Measurements from ENCODE around the gene TMEM225. TPM values are rescaled to one million over a fixed set of nuclear protein-coding genes. Genes with fewer than 3 reads are reported as not detected.

TMEM225 gene
- total RNA-seq (2022) (not detected in 2 replicates), Bru-seq, nascent RNA (not detected), BruChase-seq, experiment 1, labeled RNA remaining after a 6-hour chase (not detected), BruChase-seq, experiment 2, labeled RNA remaining after a 2-hour chase (not detected)
- long read RNA-seq, result 0 reads

- no TSS peak for BruUV-seq (replicated peaks)
- intact Hi-C loops (cut with micrococcal nuclease; ENCODE audit: unreplicated experiment), result no loop called here
- DNase-seq, result no peak
- Mint-ChIP-seq H3K36me3 (ENCODE audit: insufficient read depth, unreplicated experiment) (no peaks in the 10 kb centered on the region), H3K4me3 (ENCODE audit: low read depth, unreplicated experiment) (no peak within 1 kb of the TSS), H3K27me3 (ENCODE audit: unreplicated experiment) (no peaks in the 10 kb centered on the region), H3K9me3 (ENCODE audit: low read depth, unreplicated experiment) (peaks cover 12% of the 10 kb centered on the region), H3K27ac (ENCODE audit: unreplicated experiment) (no peak within 1 kb of the TSS), H3K4me1 (ENCODE audit: low read depth, unreplicated experiment) (no peaks in the 10 kb centered on the region)
- TF ChIP-seq CTCF (IDR thresholded peaks at IDR 0.05; ENCODE audit: unreplicated experiment), result no peak
- CTCF ChIA-PET, result no interaction called here
Measured at GRCh38 chr11:123885570-123885969, at the start of gene TMEM225. Gene TMEM225 (minus strand): TSS chr11:123885670. CDS start chr11:123885425, 245 bp downstream.

GRCh38 chr11:123924027-123924426, 38.6 kb upstream of the TMEM225 start:
- H3K4me3 Mint-ChIP-seq (ENCODE audit: low read depth, unreplicated experiment), result no peak overlapping the region
- intact Hi-C loops (cut with micrococcal nuclease; ENCODE audit: unreplicated experiment), result no loop called here

GRCh38 chr11:123920943-123921342, 35.5 kb upstream of the TMEM225 start:
- H3K4me3 Mint-ChIP-seq (ENCODE audit: low read depth, unreplicated experiment), result no peak overlapping the region
- CTCF ChIA-PET, result no interaction called here
- intact Hi-C loops (cut with micrococcal nuclease; ENCODE audit: unreplicated experiment), result no loop called here
- H3K27ac Mint-ChIP-seq (ENCODE audit: unreplicated experiment), result no peak overlapping the region
- BruUV-seq (replicated peaks), result no TSS peak
- H3K4me1 Mint-ChIP-seq (ENCODE audit: low read depth, unreplicated experiment), result no peaks in the 10 kb centered on the region
- H3K27me3 Mint-ChIP-seq (ENCODE audit: unreplicated experiment), result no peaks in the 10 kb centered on the region
- H3K36me3 Mint-ChIP-seq (ENCODE audit: insufficient read depth, unreplicated experiment), result no peaks in the 10 kb centered on the region
- DNase-seq, result no peak
- H3K9me3 Mint-ChIP-seq (ENCODE audit: low read depth, unreplicated experiment), result peaks cover 6% of the 10 kb centered on the region
- TF ChIP-seq CTCF (IDR thresholded peaks at IDR 0.05; ENCODE audit: unreplicated experiment), result no peak

More at GRCh38 chr11:123924027-123924426, 38.6 kb upstream of the TMEM225 start:
- H3K36me3 Mint-ChIP-seq (ENCODE audit: insufficient read depth, unreplicated experiment), result no peaks in the 10 kb centered on the region
- H3K4me1 Mint-ChIP-seq (ENCODE audit: low read depth, unreplicated experiment), result no peaks in the 10 kb centered on the region
- H3K27ac Mint-ChIP-seq (ENCODE audit: unreplicated experiment), result no peak overlapping the region
- H3K9me3 Mint-ChIP-seq (ENCODE audit: low read depth, unreplicated experiment), result peaks cover 14% of the 10 kb centered on the region
- no TSS peak for BruUV-seq (replicated peaks)
- no peak for DNase-seq
- no peaks in the 10 kb centered on the region for H3K27me3 Mint-ChIP-seq (ENCODE audit: unreplicated experiment)
- no peak for TF ChIP-seq CTCF (IDR thresholded peaks at IDR 0.05; ENCODE audit: unreplicated experiment)
- CTCF ChIA-PET, result no interaction called here

GRCh38 chr11:123905826-123906225, 20.4 kb upstream of the TMEM225 start:
- H3K9me3 Mint-ChIP-seq (ENCODE audit: low read depth, unreplicated experiment), result peaks cover 17% of the 10 kb centered on the region
- no peaks in the 10 kb centered on the region for H3K36me3 Mint-ChIP-seq (ENCODE audit: insufficient read depth, unreplicated experiment)
- intact Hi-C loops (cut with micrococcal nuclease; ENCODE audit: unreplicated experiment), result no loop called here
- H3K4me1 Mint-ChIP-seq (ENCODE audit: low read depth, unreplicated experiment), result no peaks in the 10 kb centered on the region
- CTCF ChIA-PET, result no interaction called here
- no TSS peak for BruUV-seq (replicated peaks)
- no peak for TF ChIP-seq CTCF (IDR thresholded peaks at IDR 0.05; ENCODE audit: unreplicated experiment)
- H3K27ac Mint-ChIP-seq (ENCODE audit: unreplicated experiment), result no peak overlapping the region
- H3K27me3 Mint-ChIP-seq (ENCODE audit: unreplicated experiment), result no peaks in the 10 kb centered on the region
- H3K4me3 Mint-ChIP-seq (ENCODE audit: low read depth, unreplicated experiment), result no peak overlapping the region
- no peak for DNase-seq
